OCI-LY3 (cell line): ENCODE data around the gene CCZ1B.
"Not testable (repeated sequence)": the region's sequence is repeated elsewhere in the genome, so short reads cannot be mapped to it uniquely, and the experiment has no call there.

Experiments
- H2AFZ ChIP-seq: fragments of 200-600, 300-600 bp; shearing (Covaris generic); 2 replicates; pipeline ENCODE4 v1.6.0; 2014; ENCODE audit warnings: antibody characterized with exemption, low read depth, low read length
- H3K27ac ChIP-seq: fragments of 200-600, 300-600 bp; sonication (generic); 2 replicates; pipeline ENCODE4 v1.5.1; 2014; ENCODE audit warnings: mild to moderate bottlenecking, low read length, moderate library complexity, mixed read lengths
- H3K27me3 ChIP-seq: fragments of 200-600, 300-600 bp; sonication (generic); 2 replicates; pipeline ENCODE4 v1.6.1; 2014; ENCODE audit warnings: low read depth, low read length, mixed read lengths
- H3K36me3 ChIP-seq: fragments of 200-600, 300-600 bp; sonication (generic); replicated peaks from 2 replicates; pipeline ENCODE3; 2014; ENCODE audit warnings: low read depth, low read length, mixed read lengths
- H3K4me1 ChIP-seq: fragments of 300-600, 200-600 bp; sonication (generic); 2 replicates; pipeline ENCODE4 v1.6.1; 2014; ENCODE audit warnings: low read length, mixed read lengths
- H3K4me2 ChIP-seq: fragments of 200-600, 300-600 bp; sonication (generic); 2 replicates; pipeline ENCODE4 v1.6.1; 2014; ENCODE audit warnings: low read length, mixed read lengths
- H3K4me3 ChIP-seq: fragments of 300-600, 200-600 bp; sonication (generic); 2 replicates; pipeline ENCODE4 v1.5.1; 2014; ENCODE audit warnings: antibody characterized with exemption, mild to moderate bottlenecking, low read length, moderate library complexity
- H3K79me2 ChIP-seq: fragments of 300-600, 200-600 bp; shearing (Covaris generic); 2 replicates; pipeline ENCODE4 v1.6.1; 2014; ENCODE audit warnings: mild to moderate bottlenecking, low read length, mixed read lengths
- H3K9ac ChIP-seq: fragments of 300-600, 200-600 bp; shearing (Covaris generic); 2 replicates; pipeline ENCODE4 v1.6.0; 2014; ENCODE audit warnings: mild to moderate bottlenecking, low read length, moderate library complexity
- H3K9me3 ChIP-seq: fragments of 200-600, 300-600 bp; shearing (Covaris generic); 2 replicates; pipeline ENCODE4 v1.6.1; 2014; ENCODE audit warnings: low read length, mixed read lengths; ENCODE audit not compliant: insufficient read depth
- H4K20me1 ChIP-seq: fragments of 200-600, 300-600 bp; sonication (generic); 2 replicates; pipeline ENCODE4 v1.6.1; 2016; ENCODE audit warnings: low read length, mixed read lengths; ENCODE audit not compliant: insufficient read depth

Gene CCZ1B

DNA sequence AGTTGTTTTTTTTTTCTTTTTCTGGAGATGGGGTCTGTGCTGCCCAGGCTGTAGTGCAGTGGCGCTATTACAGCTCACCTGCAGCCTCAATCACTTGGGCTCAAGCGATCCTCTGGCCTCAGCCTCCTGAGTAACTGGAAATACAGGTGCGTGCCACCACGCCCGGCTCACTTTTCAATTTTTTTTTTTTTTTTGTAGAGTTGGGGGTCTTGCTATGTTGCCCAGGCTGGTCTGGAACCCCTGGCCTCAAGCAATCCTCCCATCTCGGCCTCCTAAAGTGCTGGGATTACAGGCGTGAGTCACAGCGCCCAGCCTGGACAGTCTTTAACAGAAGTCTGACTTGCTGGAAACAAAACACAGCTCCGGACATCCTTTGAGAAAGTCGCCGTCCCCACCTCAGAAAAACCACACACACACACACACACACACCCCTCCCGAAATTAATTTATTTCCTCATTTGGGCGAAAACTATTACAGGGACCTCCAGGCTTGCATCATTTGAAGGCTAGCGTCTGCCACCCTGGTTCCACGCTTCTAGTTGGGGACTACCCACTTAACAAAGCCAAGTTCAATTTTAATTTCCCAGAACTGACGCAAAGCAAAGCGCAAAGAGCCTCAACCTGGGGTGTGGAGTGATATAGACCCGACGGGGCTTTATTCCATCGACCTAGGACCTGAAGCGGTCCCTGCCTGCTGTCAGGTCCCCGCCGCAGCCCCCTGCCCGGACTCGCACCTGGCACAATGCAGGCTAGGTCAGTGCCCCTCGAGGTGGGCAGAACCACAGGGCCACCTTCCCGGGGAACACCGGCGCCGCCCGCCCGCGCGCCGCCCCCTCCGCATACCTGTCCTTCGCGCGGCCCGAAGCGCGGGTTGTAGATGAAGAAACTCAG lies 594 bp downstream of the CCZ1B start:
- H2AFZ ChIP-seq, H4K20me1 ChIP-seq, H3K9me3 ChIP-seq, H3K79me2 ChIP-seq, H3K27ac ChIP-seq, H3K4me1 ChIP-seq, H3K36me3 ChIP-seq, H3K9ac ChIP-seq, H3K27me3 ChIP-seq: not testable (repeated sequence)
- Histone ChIP-seq H3K4me2 (peak overlapping the region; percentile 11; the same call in 1 of the 2 replicates), H3K4me3 (0 out of 2 replicates have a peak overlapping the region, but pooled peaks have one; percentile 46)

DNA sequence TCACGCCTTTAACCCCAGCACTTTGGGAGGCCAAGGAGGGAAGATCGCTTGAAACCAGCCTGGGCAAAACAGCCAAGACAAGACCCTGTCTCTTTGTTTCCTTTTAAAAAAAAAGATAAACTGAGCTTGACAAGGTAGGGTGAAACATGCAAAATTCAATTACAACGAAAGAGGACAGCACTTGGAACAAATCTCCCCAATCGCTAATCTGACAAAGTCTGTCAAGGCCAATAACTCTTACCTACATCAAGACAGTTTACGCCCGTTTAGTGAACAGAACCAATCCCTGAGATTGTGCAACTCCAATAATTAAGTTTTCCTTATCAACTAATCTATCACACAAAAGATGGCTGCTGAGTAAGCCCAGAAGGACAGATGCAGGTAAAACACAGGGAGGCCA lies 4.5 kb downstream of the CCZ1B start:
- H3K9ac ChIP-seq, H3K9me3 ChIP-seq, H3K4me1 ChIP-seq, H3K4me3 ChIP-seq, H3K27ac ChIP-seq, H3K79me2 ChIP-seq, H2AFZ ChIP-seq, H3K4me2 ChIP-seq, H3K27me3 ChIP-seq, H3K36me3 ChIP-seq, H4K20me1 ChIP-seq: not testable (repeated sequence)

DNA sequence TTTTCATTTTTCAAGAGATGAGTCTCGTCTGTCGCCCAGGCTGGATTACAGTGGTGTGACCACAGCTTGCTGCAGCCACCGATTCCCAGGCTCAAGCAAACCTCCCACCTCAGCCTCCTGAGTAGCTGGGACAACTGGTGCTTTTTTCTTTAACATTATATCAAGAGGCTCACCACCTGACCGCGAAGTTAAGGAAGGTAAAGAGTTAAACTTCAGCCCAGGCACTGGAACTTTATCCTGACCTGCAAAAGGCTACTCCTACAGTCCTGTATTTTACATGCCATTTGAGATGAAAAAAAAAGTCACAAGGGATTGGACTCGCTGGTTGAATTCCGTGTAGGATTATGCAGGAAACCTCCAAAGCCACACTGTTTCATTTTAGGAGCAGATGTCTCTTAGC lies 10.6 kb downstream of the CCZ1B start:
- not testable (repeated sequence) for H3K27me3 ChIP-seq, H3K4me3 ChIP-seq, H3K9me3 ChIP-seq, H3K27ac ChIP-seq, H3K79me2 ChIP-seq, H2AFZ ChIP-seq, H3K4me1 ChIP-seq, H3K4me2 ChIP-seq, H3K9ac ChIP-seq, H4K20me1 ChIP-seq, H3K36me3 ChIP-seq

DNA sequence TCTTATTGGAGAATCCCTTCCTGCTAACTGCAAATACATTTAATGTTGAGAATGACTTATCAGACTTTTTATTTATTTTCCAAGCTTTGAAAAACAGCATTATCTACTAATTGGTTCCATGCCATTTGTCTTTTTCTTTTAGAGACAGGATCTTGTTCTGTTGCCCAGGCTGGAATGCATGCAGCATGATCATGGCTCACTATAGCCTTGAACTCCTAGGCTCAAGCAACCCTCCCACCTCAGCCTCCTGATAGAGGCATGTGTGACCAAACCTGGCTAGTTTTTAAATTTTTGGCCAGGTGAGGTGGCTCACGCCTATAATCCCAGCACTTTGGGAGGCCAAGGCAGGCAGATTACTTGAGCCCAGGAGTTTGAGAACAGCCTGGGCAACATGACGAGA lies 13.1 kb downstream of the CCZ1B start:
- H3K4me3 ChIP-seq, H3K4me1 ChIP-seq, H3K4me2 ChIP-seq, H2AFZ ChIP-seq, H3K9ac ChIP-seq, H4K20me1 ChIP-seq, H3K27ac ChIP-seq, H3K79me2 ChIP-seq, H3K9me3 ChIP-seq, H3K36me3 ChIP-seq, H3K27me3 ChIP-seq: not testable (repeated sequence)

DNA sequence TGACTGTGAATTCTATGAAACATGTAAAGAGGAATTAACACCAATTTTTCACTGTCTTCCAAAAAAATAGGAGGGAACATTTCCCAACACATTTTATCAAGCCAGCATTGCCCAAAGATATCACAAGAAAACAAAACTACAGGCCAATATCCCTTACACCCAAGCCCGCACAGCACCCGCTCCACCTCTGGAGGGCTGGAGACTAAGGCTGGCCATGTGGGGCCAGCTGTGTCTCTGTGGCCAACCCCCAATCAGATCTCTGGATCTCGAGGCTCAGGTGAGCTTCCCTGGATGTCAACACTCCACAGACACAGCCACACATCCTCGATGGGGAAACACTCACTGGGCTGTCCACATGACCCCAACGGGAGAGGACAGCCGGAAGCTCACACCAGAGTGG lies 18.1 kb downstream of the CCZ1B start:
- H3K9me3 ChIP-seq, H3K79me2 ChIP-seq, H3K36me3 ChIP-seq, H3K9ac ChIP-seq, H3K27ac ChIP-seq, H2AFZ ChIP-seq, H3K4me2 ChIP-seq, H3K4me1 ChIP-seq, H3K27me3 ChIP-seq, H4K20me1 ChIP-seq, H3K4me3 ChIP-seq: not testable (repeated sequence)

DNA sequence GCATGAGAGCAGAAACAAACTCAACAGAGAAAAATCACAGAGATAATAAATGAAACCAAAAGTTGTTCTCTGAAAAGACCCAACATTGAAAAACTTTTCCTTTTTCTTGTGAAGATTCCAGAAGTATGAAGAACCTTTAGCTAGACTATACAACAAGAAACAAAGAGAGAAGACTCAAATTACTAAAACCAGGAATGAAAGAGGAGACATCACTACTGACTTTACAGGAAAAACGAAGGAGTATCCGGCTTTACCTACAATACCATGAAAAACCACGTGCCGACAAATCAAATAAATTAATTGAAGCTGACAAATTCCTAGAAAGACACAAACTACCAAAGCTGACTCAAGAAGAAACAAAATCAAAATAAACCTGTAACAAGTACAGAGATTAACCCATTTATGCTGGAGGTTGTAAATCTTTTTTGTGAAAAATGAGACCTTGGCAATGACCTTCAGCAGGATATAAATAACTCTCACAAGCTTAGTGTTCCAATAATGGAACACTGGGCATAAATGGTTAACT lies 18.6 kb downstream of the CCZ1B start:
- H3K4me2 ChIP-seq, H3K9me3 ChIP-seq, H3K27ac ChIP-seq, H2AFZ ChIP-seq, H3K27me3 ChIP-seq, H4K20me1 ChIP-seq, H3K79me2 ChIP-seq, H3K36me3 ChIP-seq, H3K4me3 ChIP-seq, H3K4me1 ChIP-seq, H3K9ac ChIP-seq: not testable (repeated sequence)

DNA sequence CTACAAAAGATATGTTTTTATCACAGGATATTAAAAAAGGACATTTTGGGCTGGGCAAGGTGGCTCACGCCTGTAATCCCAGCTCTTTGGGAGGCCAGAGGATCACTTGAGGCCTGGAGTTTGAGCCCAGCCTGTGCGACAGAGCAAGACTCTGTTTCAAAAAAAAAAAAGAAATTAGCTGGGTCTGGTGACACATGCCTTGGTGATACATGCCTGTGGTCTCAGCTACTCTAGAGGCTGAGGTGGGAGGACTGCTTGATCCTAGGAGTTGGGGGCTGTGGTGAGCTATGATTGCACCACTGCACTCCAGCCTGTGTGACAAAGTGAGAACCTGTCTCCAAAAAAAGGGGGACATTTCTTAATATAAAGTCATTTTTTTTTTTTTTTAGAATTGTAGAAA lies 25.7 kb downstream of the CCZ1B start:
- not testable (repeated sequence) for H3K4me2 ChIP-seq, H3K4me1 ChIP-seq, H3K4me3 ChIP-seq, H3K79me2 ChIP-seq, H3K9me3 ChIP-seq, H3K27ac ChIP-seq, H3K9ac ChIP-seq, H4K20me1 ChIP-seq, H2AFZ ChIP-seq, H3K36me3 ChIP-seq, H3K27me3 ChIP-seq

DNA sequence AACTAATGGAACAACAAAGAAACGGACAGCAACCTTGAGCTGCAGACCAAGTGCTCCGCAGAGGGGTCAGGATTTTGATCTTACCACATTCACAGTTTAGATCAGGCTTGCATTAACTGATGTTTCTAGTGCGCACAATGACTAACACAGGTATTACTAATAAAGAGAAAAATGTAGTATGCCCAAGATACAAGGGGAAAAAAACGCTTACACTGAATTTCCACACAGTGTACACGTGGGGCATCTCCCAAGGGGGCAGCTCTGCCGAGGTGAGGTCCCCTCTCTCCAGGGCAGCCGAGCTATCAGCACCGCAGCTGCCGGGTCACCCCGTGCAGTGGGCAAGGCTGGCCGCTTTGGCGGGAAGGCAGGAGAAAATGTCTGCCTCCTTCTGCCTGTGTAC lies 26.2 kb downstream of the CCZ1B start:
- not testable (repeated sequence) for H3K4me3 ChIP-seq, H4K20me1 ChIP-seq, H3K9me3 ChIP-seq, H3K4me1 ChIP-seq, H3K36me3 ChIP-seq, H3K9ac ChIP-seq, H3K27me3 ChIP-seq, H2AFZ ChIP-seq, H3K79me2 ChIP-seq, H3K4me2 ChIP-seq, H3K27ac ChIP-seq

DNA sequence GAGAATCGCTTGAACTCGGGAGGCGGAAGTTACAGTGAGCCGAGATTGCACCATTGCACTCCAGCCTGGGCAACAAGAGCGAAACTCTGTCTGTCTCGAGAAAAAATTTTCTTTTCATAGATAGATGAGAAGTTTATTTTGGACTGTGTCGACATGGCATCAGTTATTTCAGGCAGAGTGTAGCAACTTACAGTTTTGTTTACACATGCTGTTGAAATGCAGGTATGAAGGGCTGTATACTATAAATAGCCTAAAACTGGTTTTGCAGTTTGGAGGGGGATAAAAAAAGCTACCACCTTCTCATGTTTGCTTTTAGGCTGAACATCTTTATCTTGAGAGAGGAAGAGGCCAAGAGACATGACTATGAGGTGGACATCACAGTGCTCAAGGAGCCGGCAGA lies 28.0 kb downstream of the CCZ1B start:
- H3K4me3 ChIP-seq, H3K9ac ChIP-seq, H3K36me3 ChIP-seq, H3K9me3 ChIP-seq, H2AFZ ChIP-seq, H3K27me3 ChIP-seq, H4K20me1 ChIP-seq, H3K4me2 ChIP-seq, H3K79me2 ChIP-seq, H3K4me1 ChIP-seq, H3K27ac ChIP-seq: not testable (repeated sequence)

DNA sequence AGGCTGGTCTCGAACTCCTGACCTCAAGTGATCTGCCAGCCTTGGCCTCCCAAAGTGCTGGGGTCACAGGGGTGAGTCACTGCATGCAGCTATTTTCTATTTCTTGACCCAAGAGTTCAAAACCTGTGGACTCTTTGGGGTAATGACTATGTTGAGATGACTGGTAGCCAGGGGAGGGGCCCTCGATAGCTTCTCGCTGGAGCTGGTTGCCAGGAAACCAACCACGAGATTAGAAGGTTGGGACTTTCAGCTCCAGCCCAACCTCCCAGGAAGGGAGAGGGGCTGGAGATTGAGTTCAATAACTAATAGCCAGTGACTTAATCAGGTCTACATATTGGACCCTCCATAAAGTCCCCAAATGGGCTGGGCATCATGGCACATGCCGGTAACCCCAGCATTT lies 28.9 kb downstream of the CCZ1B start:
- H3K4me1 ChIP-seq, H3K27ac ChIP-seq: not testable (repeated sequence)

More for the DNA sequence above, 28.9 kb downstream of the CCZ1B start:
- not testable (repeated sequence) for H4K20me1 ChIP-seq, H3K79me2 ChIP-seq, H3K9ac ChIP-seq, H3K27me3 ChIP-seq, H3K4me2 ChIP-seq, H2AFZ ChIP-seq, H3K9me3 ChIP-seq, H3K36me3 ChIP-seq, H3K4me3 ChIP-seq
